Right renal pelvis (tissue), 4 donors: ENCODE data around the gene PTDSS2. TPM values are rescaled to one million over a fixed set of nuclear protein-coding genes. Genes with fewer than 3 reads are reported as not detected.
"Not testable (repeated sequence)": the region's sequence is repeated elsewhere in the genome, so short reads cannot be mapped to it uniquely, and the experiment has no call there.

Source experiments
- DNase-seq, 4 donors: peaks; one replicate each; pipeline ENCODE4 v3.0.0-alpha.2; 2013; ENCODE audit warnings: low read depth in 4 of 4, low spot score in 3 of 4, missing footprints in 1 of 4
- polyA plus RNA-seq, 4 donors: library from polyadenylated mRNA; unstranded; fragments of 120-200 nt; gene quantifications; one replicate each; pipeline ENCODE4 v1.2.1, GENCODE V29; 2013; ENCODE audit not compliant: insufficient read length in 4 of 4

Gene PTDSS2
- polyA plus RNA-seq = 10 to 100 TPM; 30.1 to 41.4 (median 32.5) TPM

GRCh38 chr11:449889-450808 is at the start of gene PTDSS2:
PTDSS2 (plus strand) TSS chr11:450279; CDS start chr11:450456, 177 bp downstream.
- peak; percentile 88 to 93 (median 92) for DNase-seq

GRCh38 chr11:401196-401595 is 48.9 kb upstream of the PTDSS2 start:
- DNase-seq = not testable (repeated sequence)

GRCh38 chr11:403021-403760 is 46.9 kb upstream of the PTDSS2 start:
- no peak for DNase-seq

GRCh38 chr11:403761-404431 is 46.2 kb upstream of the PTDSS2 start:
- no peak for DNase-seq

- no peak for DNase-seq
These were observed 45.4 kb upstream of the PTDSS2 start for GRCh38 chr11:404551-405264.

- DNase-seq = no peak
These were observed 44.6 kb upstream of the PTDSS2 start for GRCh38 chr11:405323-405953.

GRCh38 chr11:405954-406795 is 43.9 kb upstream of the PTDSS2 start:
- DNase-seq = no peak

GRCh38 chr11:406796-407650 is 43.1 kb upstream of the PTDSS2 start:
- DNase-seq = no peak

- DNase-seq = no peak
These were observed 42.4 kb upstream of the PTDSS2 start for GRCh38 chr11:407651-408123.

- no peak for DNase-seq
These were observed 41.7 kb upstream of the PTDSS2 start for GRCh38 chr11:408154-409007.

- no peak for DNase-seq
These were observed 41.0 kb upstream of the PTDSS2 start for GRCh38 chr11:409008-409599.

GRCh38 chr11:409600-410483 is 40.2 kb upstream of the PTDSS2 start:
- DNase-seq = no peak

- DNase-seq = not testable (repeated sequence)
These were observed 39.4 kb upstream of the PTDSS2 start for GRCh38 chr11:410711-411110.

GRCh38 chr11:411520-411919 is 38.6 kb upstream of the PTDSS2 start:
- DNase-seq = not testable (repeated sequence)

GRCh38 chr11:412641-413119 is 37.4 kb upstream of the PTDSS2 start:
- no peak for DNase-seq
